Sigmoid colon (tissue), 7 donors: ENCODE measurements around the gene CLMN. TPM values are rescaled to one million over a fixed set of nuclear protein-coding genes. Genes with fewer than 3 reads are reported as not detected.

Source experiments
- DNase-seq: peaks from one replicate; pipeline ENCODE4 v3.0.0-alpha.2; 2019
- H3K27ac ChIP-seq, 4 donors: fragments of 200-600 bp; sonication (generic); one replicate each; pipeline ENCODE4 v1.5.1; 2016 to 2019; ENCODE audit warnings: mild to moderate bottlenecking in 1 of 4
- H3K27me3 ChIP-seq, 3 donors: fragments of 200-600 bp; sonication (generic); one replicate each; pipeline ENCODE4 v1.5.1; 2019; ENCODE audit warnings: mild to moderate bottlenecking in 1 of 3
- H3K36me3 ChIP-seq, 4 donors: fragments of 200-600 bp; sonication (generic); one replicate each; pipeline ENCODE4 v1.5.1; 2016 to 2019
- H3K4me1 ChIP-seq, 4 donors: fragments of 200-600 bp; sonication (generic); one replicate each; pipeline ENCODE4 v1.5.1; 2017 to 2019
- H3K4me3 ChIP-seq, 4 donors: fragments of 200-600 bp; sonication (generic); one replicate each; pipeline ENCODE4 v1.5.1; 2017 to 2019; ENCODE audit warnings: mild to moderate bottlenecking in 2 of 4, moderate library complexity in 1 of 4
- H3K9me3 ChIP-seq, 4 donors: fragments of 200-600 bp in 3 of 4; sonication (generic) in 3 of 4; one replicate each; pipeline versions ENCODE4 v1.5.1 to v1.6.1; 2013 to 2019
- CTCF ChIP-seq, 4 experiments: fragments of 450-650 bp in 3 of 4; fragments of 200-600 bp in 1 of 4; IDR thresholded peaks; one replicate each; pipeline ENCODE4 v1.5.1; 2016 to 2019; ENCODE audit warnings: antibody characterized with exemption in 4 of 4, mild to moderate bottlenecking in 3 of 4, moderate library complexity in 2 of 4
- EP300 ChIP-seq, 4 donors: sonication (generic); formaldehyde crosslinking; IDR thresholded peaks; one replicate each; pipeline ENCODE4 v1.6.1; 2017; ENCODE audit warnings: antibody characterized with exemption in 4 of 4
- POLR2A ChIP-seq, 2 donors: fragments of 450-650 bp; IDR thresholded peaks; one replicate each; pipeline ENCODE4 v1.6.1; 2016; ENCODE audit warnings: antibody characterized with exemption in 2 of 2, mild to moderate bottlenecking in 2 of 2, moderate library complexity in 2 of 2
- POLR2AphosphoS5 ChIP-seq, 4 donors: sonication (generic); formaldehyde crosslinking; IDR thresholded peaks; one replicate each; pipeline ENCODE4 v1.6.1; 2017; ENCODE audit warnings: antibody characterized with exemption in 4 of 4
- WGBS, 2 donors: extraction: QIAGEN DNeasy Blood & Tissue Kit; methylation state at CpG; one replicate each; pipeline ENCODE4 v1.1.7; 2013; 5-methylcytosine and 5-hydroxymethylcytosine counted together
- intact Hi-C: fragments of 100-400 bp; cut with DNase I; formaldehyde crosslinking; loops from one replicate; pipeline ENCODE4 v1.15.1; 2023
- polyA plus RNA-seq, 3 donors: library from polyadenylated mRNA; stranded (reverse); fragments of 200-250 nt; gene quantifications; one replicate each; pipeline ENCODE4 v1.2.3, GENCODE V29; 2013
- total RNA-seq, 4 donors: library from RNA; depleted of rRNA; stranded (reverse); fragments of >200 nt; gene quantifications; one replicate each; pipeline ENCODE4 v1.1.0, GENCODE V29; 2016
- donor health status: healthy with polysubstance abuse.
- donor health status: Bipolar disorder and iron deficiency.
- donor health status: healthy.

The CLMN gene
- total and polyA plus RNA-seq, 7 donors, result 3.5 to 40.2 (median 9.1) TPM

GRCh38 chr14:95228240-95228639, 91.5 kb downstream of the CLMN start:
- 75 to 83% methylated on average over 7 of the region's 7 CpGs for WGBS, 2 donors
- H3K4me1 ChIP-seq, result peaks cover 0 to 12% (median 10%) of the 10 kb centered on the region in 4 donors
- intact Hi-C loops, result no loop called here
- no peak for TF ChIP-seq POLR2A (IDR thresholded peaks at IDR 0.05)
- TF ChIP-seq POLR2AphosphoS5 (IDR thresholded peaks at IDR 0.05), result no peak
- TF ChIP-seq CTCF (IDR thresholded peaks at IDR 0.05), result no peak
- no peak for TF ChIP-seq EP300 (IDR thresholded peaks at IDR 0.05)
- no peaks in the 10 kb centered on the region for H3K9me3 ChIP-seq
- no peak for DNase-seq
- no peak overlapping the region for H3K4me3 ChIP-seq
- no peaks in the 10 kb centered on the region for H3K27me3 ChIP-seq
- no peaks in the 10 kb centered on the region for H3K36me3 ChIP-seq
- no peak overlapping the region for H3K27ac ChIP-seq

DNA sequence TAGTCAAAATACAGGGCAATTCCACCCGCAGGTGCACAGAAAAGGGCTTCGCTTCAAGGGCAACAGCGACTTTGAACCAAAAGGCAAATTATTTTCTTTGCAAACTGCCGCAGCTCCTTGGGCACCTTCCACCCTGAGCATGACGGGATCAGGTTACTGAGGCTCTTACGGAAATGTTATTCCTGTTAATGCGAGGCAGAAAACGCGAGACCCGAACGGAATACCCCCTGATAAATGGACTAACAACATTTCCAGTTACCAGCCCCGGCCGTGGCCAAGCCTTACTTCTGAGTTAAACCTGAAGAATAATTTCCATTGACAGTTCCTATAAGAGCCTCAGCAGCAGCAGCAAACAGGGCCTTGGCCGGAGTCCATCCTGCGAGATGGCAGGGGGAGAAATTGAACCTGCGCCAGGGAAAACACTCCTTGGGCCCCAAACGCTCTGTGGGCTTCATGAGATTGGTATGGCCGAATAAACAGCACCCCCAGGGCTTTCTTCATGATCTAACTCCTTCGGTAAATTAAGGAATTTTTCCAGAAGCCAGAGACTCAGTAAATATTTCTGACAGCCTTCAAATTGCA, 92.3 kb downstream of the CLMN start:
- Histone ChIP-seq H3K4me1 (peaks cover 0 to 14% (median 13%) of the 10 kb centered on the region in 4 donors), H3K36me3 (no peaks in the 10 kb centered on the region), H3K27me3 (no peaks in the 10 kb centered on the region), H3K27ac (no peak overlapping the region), H3K9me3 (no peaks in the 10 kb centered on the region), H3K4me3 (no peak overlapping the region)
- 52 to 75% methylated on average over 19 of the region's 19 CpGs for WGBS, 2 donors
- no peak for DNase-seq
- TF ChIP-seq CTCF (IDR thresholded peaks at IDR 0.05), result no peak
- no peak for TF ChIP-seq POLR2AphosphoS5 (IDR thresholded peaks at IDR 0.05)
- TF ChIP-seq POLR2A (IDR thresholded peaks at IDR 0.05), result no peak
- TF ChIP-seq EP300 (IDR thresholded peaks at IDR 0.05), result no peak
- intact Hi-C loops, result no loop called here

DNA sequence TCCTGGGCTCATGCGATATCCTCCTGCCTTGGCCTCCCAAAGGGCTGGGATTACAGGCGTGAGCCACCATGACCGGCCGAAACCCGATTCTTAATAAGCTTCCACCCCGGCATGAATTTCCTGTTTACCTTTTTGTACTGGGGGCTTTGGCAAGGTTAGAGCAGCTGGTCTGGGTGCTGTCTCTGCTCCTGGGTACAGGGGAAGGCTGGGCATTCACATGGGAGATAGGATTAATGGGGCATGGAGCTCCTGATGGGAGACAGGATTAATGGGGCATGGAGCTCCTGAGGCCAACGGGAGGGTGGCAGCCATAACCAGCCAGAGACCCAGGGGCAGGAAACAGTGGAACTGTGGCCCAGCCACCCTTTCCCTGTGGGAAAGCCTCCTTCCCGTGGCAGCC, 92.9 kb downstream of the CLMN start:
- H3K36me3 ChIP-seq, result no peaks in the 10 kb centered on the region
- intact Hi-C loops, result no loop called here
- no peaks in the 10 kb centered on the region for H3K9me3 ChIP-seq
- H3K4me3 ChIP-seq, result no peak overlapping the region
- DNase-seq, result peak; percentile 19
- peaks cover 0 to 20% (median 16%) of the 10 kb centered on the region in 4 donors for H3K4me1 ChIP-seq
- TF ChIP-seq POLR2A (IDR thresholded peaks at IDR 0.05), result no peak
- no peak for TF ChIP-seq CTCF (IDR thresholded peaks at IDR 0.05)
- TF ChIP-seq POLR2AphosphoS5 (IDR thresholded peaks at IDR 0.05), result no peak
- no peak for TF ChIP-seq EP300 (IDR thresholded peaks at IDR 0.05)
- WGBS, 2 donors, result 73 to 82% methylated on average over 8 of the region's 8 CpGs
- no peaks in the 10 kb centered on the region for H3K27me3 ChIP-seq
- H3K27ac ChIP-seq, result no peak overlapping the region

DNA sequence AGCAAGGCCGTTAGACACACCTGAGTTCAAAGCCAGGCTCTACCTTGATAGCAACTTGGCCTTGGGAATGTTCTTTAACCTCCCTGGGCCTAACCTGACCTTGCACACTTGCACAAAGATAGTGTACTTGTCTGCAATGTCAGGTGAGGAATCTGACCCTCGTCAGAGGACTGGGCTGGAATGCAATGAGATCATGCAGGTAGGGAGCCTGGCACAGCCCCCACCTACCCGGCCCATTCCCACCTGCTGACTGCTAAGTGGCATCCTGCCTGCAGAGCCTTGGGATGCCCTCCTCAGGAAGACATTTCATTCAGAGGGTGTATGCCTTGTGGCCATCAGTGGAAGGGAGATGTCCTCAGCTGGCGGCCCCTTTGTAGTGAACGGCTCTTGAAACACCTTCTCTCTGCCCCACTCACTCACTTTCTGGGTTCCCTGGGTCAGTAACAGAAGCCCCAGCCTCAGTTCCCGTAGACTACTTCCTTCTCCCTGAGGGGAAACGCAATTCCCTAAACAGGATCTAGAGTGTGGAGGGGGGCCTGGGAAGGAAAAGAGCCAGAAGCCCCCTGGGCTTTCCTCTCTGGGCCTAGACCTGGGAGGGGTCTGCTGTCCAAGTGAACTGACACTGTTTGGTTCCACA, 94.3 kb downstream of the CLMN start:
- TF ChIP-seq EP300 (IDR thresholded peaks at IDR 0.05) (no peak), CTCF (IDR thresholded peaks at IDR 0.05) (no peak)
- intact Hi-C loops, result no loop called here
- Histone ChIP-seq H3K27ac (no peak overlapping the region), H3K4me1 (peaks cover 0 to 22% (median 18%) of the 10 kb centered on the region in 4 donors), H3K4me3 (no peak overlapping the region), H3K36me3 (no peaks in the 10 kb centered on the region), H3K27me3 (no peaks in the 10 kb centered on the region), H3K9me3 (no peaks in the 10 kb centered on the region)
- DNase-seq, result peak; percentile 26
- 75 to 91% methylated on average over 7 of the region's 7 CpGs for WGBS, 2 donors
